Muscle layer of colon (tissue), 2 donors: ENCODE measurements around the gene SOHLH1.

Experiments
- H3K27ac ChIP-seq: one replicate; pipeline ENCODE4 v1.7.0; 2013; ENCODE audit warnings: low read depth, mild to moderate bottlenecking, low read length, moderate library complexity
- H3K27me3 ChIP-seq, 2 donors: one replicate each; pipeline ENCODE4 v1.7.0; 2013; ENCODE audit warnings: low read length in 2 of 2, mild to moderate bottlenecking in 2 of 2; ENCODE audit not compliant: insufficient read depth in 2 of 2, control insufficient read depth in 1 of 2
- H3K36me3 ChIP-seq: one replicate; pipeline ENCODE4 v1.7.0; 2013; ENCODE audit warnings: mild to moderate bottlenecking, low read length; ENCODE audit not compliant: insufficient read depth
- H3K4me1 ChIP-seq: one replicate; pipeline ENCODE4 v1.7.0; 2013; ENCODE audit warnings: mild to moderate bottlenecking, low read length; ENCODE audit not compliant: insufficient read depth
- H3K4me3 ChIP-seq, 2 donors: one replicate each; pipeline ENCODE4 v1.7.0; 2013; ENCODE audit warnings: low read length in 2 of 2, low read depth in 1 of 2, mild to moderate bottlenecking in 1 of 2, moderate library complexity in 1 of 2
- H3K9ac ChIP-seq: one replicate; pipeline ENCODE4 v1.7.0; 2013; ENCODE audit warnings: low read length
- H3K9me3 ChIP-seq: one replicate; pipeline ENCODE4 v1.7.0; 2013; ENCODE audit warnings: mild to moderate bottlenecking, low read length
- donor health status: abdominal sarcoma.
- donor health status: Adenocarcinoma of cecum.

The SOHLH1 gene

DNA sequence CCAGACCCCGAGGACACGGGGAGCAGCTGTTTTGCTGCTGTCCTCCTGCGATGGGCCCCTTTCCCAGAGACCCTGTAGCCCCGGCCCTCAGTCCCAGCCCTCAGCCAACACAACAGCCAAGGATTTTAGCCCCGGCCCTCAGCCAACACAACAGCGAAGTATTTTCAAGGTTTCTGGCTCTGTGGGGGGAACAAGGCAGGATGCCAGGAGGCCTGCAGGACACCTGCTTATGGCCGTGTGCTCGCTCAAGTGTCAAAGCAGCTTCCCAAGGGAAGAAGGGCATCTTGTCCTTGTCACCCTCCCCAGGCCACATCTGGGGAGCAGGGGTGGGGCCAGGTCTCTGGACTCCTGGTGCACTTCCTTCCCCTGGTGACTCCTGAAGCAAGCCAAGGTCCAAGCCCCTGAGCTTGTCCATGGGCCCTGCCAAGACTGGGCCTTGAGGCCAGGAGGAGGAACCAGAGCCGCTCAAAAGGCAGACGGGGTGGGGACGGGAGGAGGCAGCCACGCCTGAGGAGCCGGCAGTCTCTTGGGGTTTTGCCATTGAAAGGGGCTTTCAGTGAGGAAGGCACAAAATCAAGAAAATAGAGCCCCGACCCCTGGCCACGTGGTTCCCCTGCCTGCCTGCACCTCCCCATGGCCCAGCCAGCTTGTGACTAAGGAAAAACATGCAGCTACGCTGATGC, 13.5 kb upstream of the SOHLH1 start:
- H3K36me3 ChIP-seq: no peaks in the 10 kb centered on the region
- peaks cover 12 to 40% of the 10 kb centered on the region in 2 donors for H3K27me3 ChIP-seq
- H3K9me3 ChIP-seq: no peaks in the 10 kb centered on the region
- H3K4me3 ChIP-seq: no peak overlapping the region
- no peaks in the 10 kb centered on the region for H3K4me1 ChIP-seq
- H3K27ac ChIP-seq: no peak overlapping the region
- no peak overlapping the region for H3K9ac ChIP-seq

DNA sequence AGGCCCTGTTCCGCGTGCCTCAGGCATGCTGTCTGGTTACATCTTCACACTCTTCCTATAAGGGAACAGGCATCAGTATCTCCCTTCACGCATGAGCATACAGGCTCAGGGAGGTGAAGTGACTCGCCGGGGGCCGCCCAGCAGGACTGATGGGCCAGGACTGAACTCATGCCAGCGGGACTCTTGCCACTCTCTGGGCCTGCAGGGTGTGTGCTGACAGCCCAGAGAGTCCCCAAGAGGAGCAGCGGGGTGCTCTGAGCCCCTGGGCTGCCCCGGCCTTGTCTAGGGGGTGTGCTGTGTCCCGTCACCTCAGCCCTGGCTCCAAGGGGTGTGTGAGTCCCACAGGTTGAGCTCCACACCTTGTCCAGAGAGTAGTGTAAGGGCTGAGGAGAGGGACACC, 12.6 kb upstream of the SOHLH1 start:
- H3K4me3 ChIP-seq: no peak overlapping the region
- H3K27me3 ChIP-seq: peaks cover 11 to 40% of the 10 kb centered on the region in 2 donors
- no peak overlapping the region for H3K27ac ChIP-seq
- no peaks in the 10 kb centered on the region for H3K9me3 ChIP-seq
- no peaks in the 10 kb centered on the region for H3K36me3 ChIP-seq
- no peaks in the 10 kb centered on the region for H3K4me1 ChIP-seq
- no peak overlapping the region for H3K9ac ChIP-seq

GRCh38 chr9:135711391-135711790, 12.1 kb upstream of the SOHLH1 start:
- no peak overlapping the region for H3K4me3 ChIP-seq
- H3K4me1 ChIP-seq: no peaks in the 10 kb centered on the region
- H3K27ac ChIP-seq: no peak overlapping the region
- H3K27me3 ChIP-seq: peaks cover 11 to 42% of the 10 kb centered on the region in 2 donors
- H3K9me3 ChIP-seq: no peaks in the 10 kb centered on the region
- H3K36me3 ChIP-seq: no peaks in the 10 kb centered on the region
- no peak overlapping the region for H3K9ac ChIP-seq

GRCh38 chr9:135708164-135708563, 8.9 kb upstream of the SOHLH1 start:
- no peaks in the 10 kb centered on the region for H3K9me3 ChIP-seq
- H3K27me3 ChIP-seq: peaks cover 0 to 41% of the 10 kb centered on the region in 2 donors
- no peak overlapping the region for H3K4me3 ChIP-seq
- no peaks in the 10 kb centered on the region for H3K36me3 ChIP-seq
- H3K27ac ChIP-seq: no peak overlapping the region
- no peak overlapping the region for H3K9ac ChIP-seq
- H3K4me1 ChIP-seq: no peaks in the 10 kb centered on the region

GRCh38 chr9:135707252-135708138, 8.2 kb upstream of the SOHLH1 start:
- H3K4me1 ChIP-seq: no peaks in the 10 kb centered on the region
- H3K27ac ChIP-seq: no peak overlapping the region
- H3K27me3 ChIP-seq: peaks cover 4 to 42% of the 10 kb centered on the region in 2 donors
- no peak overlapping the region for H3K9ac ChIP-seq
- no peaks in the 10 kb centered on the region for H3K9me3 ChIP-seq
- H3K36me3 ChIP-seq: no peaks in the 10 kb centered on the region
- H3K4me3 ChIP-seq: no peak overlapping the region

DNA sequence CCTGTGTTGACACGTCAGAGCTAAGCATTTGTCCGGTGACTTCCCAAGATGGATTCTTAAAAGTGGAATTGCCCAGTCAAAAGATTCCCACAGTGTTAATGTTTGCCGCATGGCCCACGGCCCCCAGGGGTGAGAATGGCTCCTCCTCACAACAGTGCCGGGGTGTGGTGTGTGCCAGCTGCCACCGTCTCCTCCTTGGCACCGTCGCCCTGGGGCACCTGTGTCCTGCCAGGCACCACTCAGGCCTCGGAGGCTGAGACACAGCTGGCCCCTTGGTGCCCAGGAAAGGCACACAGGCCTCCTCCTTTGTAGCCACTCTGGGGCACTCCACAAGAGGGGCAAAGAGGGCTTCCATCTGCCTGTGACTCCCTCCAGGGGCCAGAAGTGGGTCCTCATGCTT, 7.0 kb upstream of the SOHLH1 start:
- H3K9me3 ChIP-seq: no peaks in the 10 kb centered on the region
- no peak overlapping the region for H3K9ac ChIP-seq
- peaks cover 4 to 51% of the 10 kb centered on the region in 2 donors for H3K27me3 ChIP-seq
- H3K36me3 ChIP-seq: no peaks in the 10 kb centered on the region
- no peak overlapping the region for H3K27ac ChIP-seq
- peaks cover 5% of the 10 kb centered on the region for H3K4me1 ChIP-seq
- no peak overlapping the region for H3K4me3 ChIP-seq

GRCh38 chr9:135705376-135705775, 6.1 kb upstream of the SOHLH1 start:
- Histone ChIP-seq H3K4me1 (peaks cover 5% of the 10 kb centered on the region), H3K27ac (no peak overlapping the region), H3K9me3 (no peaks in the 10 kb centered on the region), H3K36me3 (no peaks in the 10 kb centered on the region), H3K9ac (no peak overlapping the region), H3K27me3 (peaks cover 4 to 51% of the 10 kb centered on the region in 2 donors), H3K4me3 (no peak overlapping the region)

DNA sequence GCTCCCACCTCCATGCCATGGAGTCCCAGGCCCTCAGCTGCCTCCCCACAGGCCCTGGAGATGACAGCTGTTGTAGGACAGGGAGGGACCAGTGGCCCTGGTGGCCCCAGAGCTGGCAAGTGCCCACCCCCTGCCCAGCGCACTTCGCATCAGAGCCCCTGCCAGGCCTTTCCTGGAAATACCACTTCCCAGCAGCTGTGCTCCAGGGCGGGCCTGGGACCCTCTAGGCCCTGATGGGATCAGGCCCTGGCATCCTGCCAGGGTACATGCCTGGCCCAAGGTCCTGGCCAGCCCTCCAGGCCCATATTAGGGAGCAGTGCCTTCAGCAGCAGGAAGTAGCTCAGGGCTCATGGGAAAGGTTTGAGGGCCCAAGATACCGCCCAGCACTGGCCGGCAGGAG, 5.2 kb upstream of the SOHLH1 start:
- H3K9me3 ChIP-seq: no peaks in the 10 kb centered on the region
- peaks cover 4 to 51% of the 10 kb centered on the region in 2 donors for H3K27me3 ChIP-seq
- H3K4me3 ChIP-seq: no peak overlapping the region
- H3K27ac ChIP-seq: no peak overlapping the region
- H3K4me1 ChIP-seq: peaks cover 5% of the 10 kb centered on the region
- H3K36me3 ChIP-seq: no peaks in the 10 kb centered on the region
- H3K9ac ChIP-seq: no peak overlapping the region

GRCh38 chr9:135703726-135704125, 4.4 kb upstream of the SOHLH1 start:
- Histone ChIP-seq H3K9me3 (no peaks in the 10 kb centered on the region), H3K27me3 (peaks cover 4 to 51% of the 10 kb centered on the region in 2 donors), H3K9ac (no peak overlapping the region), H3K4me1 (peaks cover 5% of the 10 kb centered on the region), H3K36me3 (no peaks in the 10 kb centered on the region), H3K4me3 (no peak overlapping the region), H3K27ac (no peak overlapping the region)

DNA sequence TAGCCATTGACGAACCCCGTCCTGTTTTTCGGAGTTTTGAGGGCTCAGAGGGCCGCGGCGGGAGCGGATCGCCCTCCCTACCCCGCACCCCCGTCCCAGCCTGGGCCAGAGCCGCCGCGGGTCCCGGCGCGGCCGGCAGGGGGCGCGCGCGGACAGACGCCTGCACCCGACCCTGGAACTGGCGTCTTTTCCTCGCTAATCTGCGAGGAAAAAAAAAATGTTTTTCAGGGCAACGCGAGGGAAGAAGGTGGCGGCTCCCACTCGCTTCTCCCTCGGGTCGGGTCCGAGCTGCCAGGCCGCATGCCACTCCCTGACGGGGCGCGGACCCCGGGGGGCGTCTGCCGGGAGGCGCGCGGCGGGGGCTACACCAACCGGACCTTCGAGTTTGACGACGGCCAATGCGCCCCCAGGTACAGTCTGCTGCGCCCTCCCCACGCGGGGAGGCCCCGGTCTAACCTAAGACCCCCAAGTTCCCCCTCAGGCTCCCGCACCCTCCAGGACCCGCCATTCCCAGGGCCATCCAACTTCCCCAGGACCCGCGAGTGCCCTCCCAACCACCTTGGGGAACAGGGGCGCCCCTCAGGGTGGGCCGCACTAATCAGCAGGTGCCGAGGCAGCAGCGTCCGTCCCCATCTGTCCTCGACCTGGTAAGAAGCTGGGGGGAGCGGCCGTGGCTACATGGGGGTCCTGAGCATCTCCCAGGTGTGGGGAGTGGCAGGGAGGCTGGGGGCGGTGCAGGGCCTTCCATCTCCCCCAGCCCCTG, 2.9 kb upstream of the SOHLH1 start, which contains the start of gene KCNT1:
Gene KCNT1, plus strand, starts transcription at position 227 of the 763 bp plus-strand sequence. Its CDS starts 74 bp downstream, at position 301.
- no peaks in the 10 kb centered on the region for H3K36me3 ChIP-seq
- peaks cover 5% of the 10 kb centered on the region for H3K4me1 ChIP-seq
- peaks cover 4 to 44% of the 10 kb centered on the region in 2 donors for H3K27me3 ChIP-seq
- no peak within 1 kb of the TSS for H3K27ac ChIP-seq
- H3K9ac ChIP-seq: no peak within 1 kb of the TSS
- no peak within 1 kb of the TSS for H3K4me3 ChIP-seq
- H3K9me3 ChIP-seq: no peaks in the 10 kb centered on the region
